ENCODE data around the gene ATXN7L1.
"Not testable (repeated sequence)": the region's sequence is repeated elsewhere in the genome, so short reads cannot be mapped to it uniquely, and the experiment has no call there.

Gene ATXN7L1

DNA sequence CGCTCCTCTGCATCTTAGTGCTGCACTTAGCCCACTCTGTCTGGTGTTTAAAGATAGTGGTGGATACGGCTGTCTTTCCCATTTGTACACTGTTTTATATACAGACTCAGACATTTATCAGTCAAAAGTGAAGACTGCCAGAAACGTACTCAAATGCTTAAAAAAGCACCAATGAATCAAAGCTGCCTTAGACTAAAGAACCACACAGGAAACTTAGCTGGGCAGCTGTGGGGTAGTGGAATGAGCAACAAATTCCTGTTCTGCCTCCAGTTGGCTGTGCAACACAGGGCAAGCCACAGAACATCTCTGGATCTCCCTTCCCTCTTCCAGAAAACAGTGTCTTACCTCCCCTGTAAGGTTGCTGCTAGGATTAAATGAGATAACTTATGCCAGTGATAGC, 76.0 kb downstream of the ATXN7L1 start:
- DNase-seq: peak; percentile 91

DNA sequence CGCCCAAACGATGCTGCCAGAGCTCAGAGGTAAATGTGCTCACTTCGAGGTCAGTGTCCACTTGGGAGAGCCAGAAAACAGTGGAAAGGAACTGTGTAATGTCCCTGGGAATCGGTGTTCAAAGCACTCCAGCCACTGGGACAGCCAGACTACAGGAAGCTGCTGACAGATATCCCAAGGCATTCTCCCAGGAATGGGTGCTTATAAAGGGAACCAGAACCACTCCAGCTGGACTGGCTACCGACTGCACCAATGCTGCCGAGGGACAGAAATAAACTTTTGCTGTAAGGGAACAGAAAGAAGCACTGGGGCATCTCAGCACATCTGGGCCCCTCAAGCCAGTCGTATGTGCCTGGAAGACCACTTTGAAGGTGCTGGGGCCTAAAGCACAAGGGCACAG, 76.7 kb downstream of the ATXN7L1 start:
- no peak for DNase-seq

DNA sequence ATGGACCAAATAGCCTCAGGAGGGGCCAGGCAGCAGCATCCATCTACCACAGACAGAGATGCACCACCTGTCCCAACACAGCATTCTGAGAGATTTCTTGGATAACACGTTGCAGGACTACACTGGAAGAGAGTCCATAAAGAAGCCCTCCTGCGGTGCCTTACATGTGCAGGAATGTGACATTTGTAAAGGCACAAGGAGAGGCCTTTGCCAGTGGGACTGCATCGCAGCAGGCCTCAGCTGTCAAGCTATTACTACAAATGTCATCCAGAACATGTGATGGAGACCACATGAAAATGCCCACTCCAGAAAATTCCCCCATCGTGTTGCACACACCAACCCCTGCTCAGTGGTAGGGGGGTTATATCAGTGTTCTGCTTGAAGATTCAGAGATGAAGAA, 77.4 kb downstream of the ATXN7L1 start:
- DNase-seq: no peak

DNA sequence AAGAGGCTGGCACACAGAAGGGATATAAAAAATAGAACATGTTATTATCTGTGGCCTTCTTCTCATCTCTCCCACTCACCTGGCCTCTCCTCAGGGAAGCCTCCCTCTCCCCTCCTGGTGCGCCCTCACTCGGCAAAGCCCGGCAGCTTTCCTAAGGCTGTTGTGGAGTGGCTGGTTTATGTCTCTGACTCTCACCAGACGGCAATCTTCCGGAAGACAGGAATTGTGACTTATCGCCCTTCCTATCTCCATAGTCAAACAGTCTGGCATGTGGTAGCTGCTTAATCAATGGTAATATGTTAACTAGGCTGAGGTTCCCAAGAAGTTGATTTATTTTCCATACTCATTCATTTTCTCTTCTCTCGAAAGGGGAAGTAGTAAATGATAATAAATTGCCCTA, 78.7 kb downstream of the ATXN7L1 start:
- DNase-seq: no peak

DNA sequence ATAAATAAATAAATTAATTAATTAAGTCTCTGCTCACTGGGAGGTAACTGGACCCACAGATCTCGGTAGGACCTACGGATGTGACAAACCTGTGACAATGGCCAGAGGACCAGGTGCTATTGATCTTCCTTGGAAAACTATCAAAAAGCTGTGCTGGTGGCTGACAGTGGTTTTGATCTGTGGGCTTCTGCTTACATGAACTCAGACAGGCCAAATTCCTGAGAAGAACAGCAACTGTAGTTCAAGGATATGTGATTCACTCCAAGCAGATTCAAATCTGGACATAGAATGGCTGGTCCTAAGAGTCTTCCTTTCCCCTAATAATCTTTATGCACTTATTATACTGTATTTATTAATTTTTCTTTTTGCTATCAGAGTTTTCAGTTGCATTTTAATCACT, 80.0 kb downstream of the ATXN7L1 start:
- DNase-seq: no peak

DNA sequence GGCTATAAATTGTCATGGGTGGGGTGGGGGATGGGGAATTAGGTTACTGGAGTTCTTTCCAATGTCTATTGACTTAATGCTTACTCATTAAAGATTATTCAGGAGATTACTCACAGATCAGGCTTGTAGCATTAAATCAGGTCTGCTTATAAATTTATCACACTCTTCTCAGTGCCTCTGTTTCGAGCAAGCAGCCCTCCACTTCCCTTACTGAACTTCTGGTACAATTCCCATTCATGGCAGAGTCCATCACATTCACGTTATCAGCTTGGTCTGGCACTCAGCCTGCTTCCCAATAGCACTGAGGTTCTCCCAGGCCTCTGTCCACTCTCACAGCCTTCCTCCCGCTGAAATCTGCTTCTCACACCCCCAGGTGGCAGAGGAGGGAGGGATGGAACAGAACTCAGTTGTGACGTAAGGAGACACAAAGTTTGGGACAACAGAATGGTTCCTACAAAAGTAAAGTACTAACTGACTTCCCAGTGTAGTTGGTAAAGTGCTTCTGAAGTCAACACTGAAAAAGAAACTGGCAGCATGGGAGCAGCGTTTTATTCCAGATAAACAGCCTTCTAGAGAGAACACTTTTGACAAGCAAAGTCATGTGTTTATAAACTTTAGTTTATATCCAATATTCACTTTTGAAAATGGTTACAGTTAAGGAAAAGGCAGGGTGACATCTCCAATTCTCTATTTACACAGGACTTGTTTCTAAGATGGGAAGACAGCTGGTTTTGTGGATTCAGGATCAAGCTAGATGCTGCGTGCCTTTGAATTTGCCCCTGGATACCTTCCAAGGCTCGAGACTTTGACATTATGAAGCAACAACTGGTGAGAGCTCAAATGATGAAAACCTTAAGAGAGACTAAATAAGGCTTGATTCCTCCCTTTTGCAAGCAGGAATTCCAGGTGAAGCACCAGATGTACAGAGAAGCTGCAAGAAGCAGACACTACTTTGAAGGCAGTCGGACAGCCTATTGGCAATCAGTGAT, 81.4 kb downstream of the ATXN7L1 start:
- no peak for DNase-seq

DNA sequence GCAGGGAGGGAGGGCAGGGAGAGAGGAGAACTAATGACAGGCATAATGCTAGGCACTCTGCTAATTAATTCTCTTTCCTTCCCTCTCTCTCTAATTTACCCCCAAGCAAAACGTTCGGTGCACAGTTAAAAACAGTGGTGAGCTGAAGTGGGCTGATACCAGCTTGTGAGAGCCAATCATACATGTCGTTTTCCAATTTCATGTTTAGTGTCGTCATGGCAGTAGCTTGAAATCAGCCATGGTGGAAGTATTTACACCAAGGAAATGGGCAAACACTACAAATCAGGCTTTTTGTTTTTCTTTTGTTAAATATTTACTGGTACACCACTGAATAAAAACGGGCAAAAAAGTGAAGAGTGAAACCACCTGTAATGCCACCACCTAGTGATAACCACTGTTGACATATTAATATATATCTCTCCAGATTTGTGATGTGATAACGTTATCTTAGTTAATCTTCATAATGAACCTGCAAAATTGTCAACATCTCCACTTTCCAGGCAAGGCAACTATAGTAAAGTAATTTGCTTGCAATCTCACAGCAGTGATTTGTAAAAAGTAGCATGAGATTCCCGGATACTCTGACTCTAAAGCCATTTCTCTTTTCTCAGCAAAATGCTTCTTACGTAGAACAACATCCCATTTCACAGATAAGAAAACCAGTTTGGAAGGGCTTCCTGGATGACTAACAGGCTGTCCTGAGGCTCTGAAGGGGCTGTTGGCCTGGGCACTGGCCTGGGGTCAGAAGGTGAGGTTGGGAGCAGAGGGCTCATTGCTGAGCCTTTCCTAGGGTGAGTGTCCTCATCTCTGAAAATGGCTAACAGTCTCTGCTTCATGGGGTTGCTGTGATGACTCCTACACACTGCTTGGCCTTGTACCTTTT, 83.7 kb downstream of the ATXN7L1 start:
- DNase-seq: no peak

DNA sequence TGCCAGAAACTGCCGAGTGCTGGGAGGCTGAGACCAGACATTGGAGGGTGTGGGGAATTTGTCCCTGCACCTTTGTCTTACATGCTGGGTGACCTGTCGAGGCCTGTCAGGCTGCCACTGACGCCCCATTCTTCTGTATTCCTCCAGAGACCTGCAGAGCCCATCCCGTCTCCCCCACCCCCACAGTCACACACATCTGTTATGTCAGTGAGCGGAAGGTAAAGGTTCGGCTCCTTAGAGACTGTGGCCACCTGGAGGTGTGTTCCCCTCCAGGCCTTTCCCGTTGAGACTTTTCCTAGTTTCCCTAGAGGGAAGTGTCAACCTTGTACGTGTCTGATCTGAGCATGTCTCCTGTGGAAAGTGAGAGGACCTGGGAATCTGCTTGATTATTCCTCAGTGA, 84.5 kb downstream of the ATXN7L1 start:
- DNase-seq: no peak

DNA sequence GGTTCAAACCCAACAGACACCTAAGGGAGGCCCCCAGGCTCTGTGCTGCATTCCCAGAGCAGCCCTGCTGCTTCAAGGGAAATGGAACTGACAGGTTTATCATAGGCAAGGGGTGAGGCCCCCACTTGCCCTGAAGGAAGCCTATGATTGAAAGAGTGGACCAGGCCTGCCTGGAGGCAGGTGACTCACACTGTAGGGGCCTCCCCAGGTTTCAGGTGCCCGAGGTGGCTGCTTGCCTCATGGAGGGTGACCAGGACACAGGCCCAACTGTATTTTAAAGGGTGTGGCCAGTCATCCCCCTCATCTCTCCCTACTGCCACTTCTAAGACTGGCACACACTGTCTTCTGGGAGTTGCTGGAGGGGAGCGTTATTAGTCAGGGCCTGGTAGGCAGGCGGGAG, 85.4 kb downstream of the ATXN7L1 start:
- DNase-seq: no peak

DNA sequence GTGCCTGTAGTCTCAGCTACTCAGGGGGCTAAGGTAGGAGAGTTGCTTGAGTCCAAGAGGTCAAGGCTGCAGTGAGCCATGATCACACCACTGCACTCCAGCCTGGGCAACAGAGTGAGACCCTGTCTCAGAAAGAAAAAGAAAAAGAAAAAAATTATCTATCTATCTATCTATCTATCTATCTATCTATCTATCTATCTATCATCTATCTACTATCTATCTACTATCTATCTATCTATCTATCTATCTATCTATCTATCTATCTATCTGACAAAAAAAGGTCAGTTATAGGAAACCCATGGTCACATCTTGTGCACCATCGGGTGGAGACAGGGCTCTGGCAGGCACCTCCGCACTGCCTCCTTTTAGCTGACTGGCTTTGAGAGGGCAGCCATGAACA, 85.9 kb downstream of the ATXN7L1 start:
- not testable (repeated sequence) for DNase-seq

DNA sequence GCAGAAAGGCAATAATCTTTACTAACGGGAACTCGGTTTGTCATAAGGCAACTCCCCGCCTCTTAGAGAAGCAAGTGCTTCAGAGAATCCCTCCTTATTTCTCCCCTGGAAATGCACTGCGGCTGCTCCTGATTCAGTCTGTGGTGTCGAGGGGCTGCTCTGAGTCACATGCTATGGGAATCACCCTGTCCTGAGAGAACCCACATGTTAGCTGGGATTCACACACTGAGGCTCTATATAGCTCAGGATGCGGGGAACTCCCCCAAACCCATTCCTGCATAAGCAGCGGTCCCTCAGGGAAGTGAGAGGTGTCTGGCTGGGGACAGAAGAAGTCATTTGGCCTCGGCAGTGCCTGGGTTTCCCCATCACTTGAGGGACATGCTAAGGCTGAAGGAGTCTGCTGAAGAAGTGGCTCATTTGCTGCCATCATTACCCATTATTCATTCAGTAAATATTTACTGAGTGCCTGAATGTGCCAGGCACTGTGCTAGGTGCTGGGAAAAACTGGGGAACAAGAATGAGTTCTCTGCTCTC, 87.5 kb downstream of the ATXN7L1 start:
- no peak for DNase-seq

DNA sequence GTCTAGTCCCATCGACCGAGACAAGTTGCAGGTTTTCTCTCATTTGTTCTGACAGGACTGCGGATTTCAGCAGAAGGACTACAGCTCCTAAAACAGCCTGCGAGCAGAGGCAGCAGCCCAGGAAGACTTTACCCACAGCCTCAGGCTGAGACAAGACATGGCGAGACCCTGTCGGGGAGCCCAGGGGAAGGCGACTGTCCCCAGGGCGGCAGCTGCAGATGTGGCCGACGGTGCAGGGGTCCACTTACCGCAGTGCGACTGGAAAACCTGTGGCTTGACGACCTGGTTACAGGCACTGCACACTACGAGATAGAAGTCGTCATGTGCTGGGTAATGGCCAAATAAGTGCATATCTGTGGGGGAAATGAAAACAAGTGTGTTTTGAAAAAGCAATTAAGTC, 88.0 kb downstream of the ATXN7L1 start:
- DNase-seq: no peak

DNA sequence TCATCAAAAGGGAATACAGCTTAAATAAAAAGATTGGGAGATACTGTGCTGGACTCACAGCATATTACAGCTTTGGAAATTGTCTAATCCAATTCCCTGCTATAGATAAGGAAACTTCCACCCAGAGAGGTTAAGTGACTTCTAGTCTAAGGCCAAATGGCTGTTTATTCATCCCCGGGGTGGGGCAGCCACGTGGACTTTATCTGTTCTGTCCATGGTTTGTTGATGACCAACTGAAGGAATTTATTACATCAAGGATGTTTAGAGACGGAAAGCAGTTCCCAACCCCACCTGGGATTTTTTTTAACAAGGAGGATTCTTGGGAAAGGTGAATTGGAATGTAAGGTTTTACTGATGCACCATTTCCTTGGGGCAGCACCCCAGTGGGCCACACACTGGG, 88.6 kb downstream of the ATXN7L1 start:
- no peak for DNase-seq

DNA sequence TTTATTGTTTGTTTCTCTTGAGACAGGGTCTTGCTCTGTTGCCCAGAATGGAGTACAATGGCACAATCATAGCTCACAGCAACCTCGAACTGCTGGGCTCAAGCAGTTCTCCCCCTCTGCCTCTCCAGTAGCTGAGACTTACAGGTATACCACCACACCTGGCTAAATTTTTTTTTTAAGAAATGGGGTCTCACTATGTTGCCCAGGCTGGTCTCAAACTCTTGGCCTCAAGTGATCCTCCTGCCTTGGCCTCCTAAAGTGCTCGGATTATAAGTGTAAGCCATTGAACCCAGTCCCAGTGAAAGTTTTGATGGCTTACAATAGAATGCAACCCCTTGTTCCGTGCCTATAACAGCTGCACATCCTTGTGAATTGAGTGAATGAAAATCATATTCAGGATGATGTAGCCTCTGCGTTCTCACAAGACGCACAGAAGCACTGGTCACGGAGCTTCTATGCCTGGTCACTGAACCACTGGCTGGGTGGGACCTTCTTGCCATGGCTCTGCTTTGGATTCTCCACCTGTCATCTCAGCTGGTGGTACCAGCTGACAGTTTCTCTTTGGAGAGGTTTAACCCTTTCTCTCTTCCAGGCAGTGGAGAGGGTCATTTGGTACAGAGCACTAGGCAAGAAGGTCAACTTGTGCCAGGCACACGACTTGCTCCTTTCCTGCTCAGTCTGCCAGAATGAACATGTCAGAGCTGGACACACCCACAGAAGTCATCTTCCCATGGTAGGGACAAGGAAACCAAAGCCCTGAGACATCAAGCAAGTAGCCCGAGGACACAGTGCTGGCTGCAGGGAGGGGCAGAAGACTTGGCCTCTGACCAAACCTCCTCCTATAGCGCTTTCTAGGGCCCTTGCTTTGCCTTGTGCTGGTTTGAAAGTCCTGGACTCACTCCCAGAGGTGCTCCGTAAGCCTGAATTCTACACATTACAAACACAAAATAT, 89.6 kb downstream of the ATXN7L1 start:
- DNase-seq: no peak

DNA sequence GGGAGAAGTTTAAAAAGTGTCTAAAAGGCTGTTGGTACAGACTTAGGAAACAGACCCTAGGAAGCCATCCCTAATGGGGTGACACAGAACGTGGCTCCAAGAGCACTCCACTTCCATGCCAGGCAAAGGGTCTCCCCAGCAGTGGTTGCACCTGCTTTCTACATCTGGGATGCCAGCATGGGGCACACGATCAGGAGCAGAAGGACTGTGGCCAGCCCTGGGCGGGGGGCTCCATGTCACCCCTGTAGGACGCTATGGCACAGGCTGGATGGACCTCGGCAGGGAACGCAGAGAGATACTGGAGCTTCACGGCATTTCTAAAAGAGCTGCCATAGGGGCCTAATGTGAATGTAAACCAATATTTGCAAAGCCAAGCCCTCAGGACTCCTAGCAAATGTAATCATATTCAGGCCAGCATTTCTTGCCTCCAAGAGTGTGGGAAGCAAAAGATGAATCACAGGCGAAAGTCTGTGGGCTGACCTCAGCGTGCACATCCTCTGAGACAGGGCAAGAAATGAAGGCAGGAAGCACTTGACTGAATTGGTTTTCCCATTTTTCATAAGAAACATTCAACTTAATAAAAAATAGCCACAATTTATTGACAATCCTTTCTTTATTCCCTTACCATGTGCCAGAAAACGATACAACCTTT, 93.9 kb downstream of the ATXN7L1 start:
- peak; percentile 73 for DNase-seq

DNA sequence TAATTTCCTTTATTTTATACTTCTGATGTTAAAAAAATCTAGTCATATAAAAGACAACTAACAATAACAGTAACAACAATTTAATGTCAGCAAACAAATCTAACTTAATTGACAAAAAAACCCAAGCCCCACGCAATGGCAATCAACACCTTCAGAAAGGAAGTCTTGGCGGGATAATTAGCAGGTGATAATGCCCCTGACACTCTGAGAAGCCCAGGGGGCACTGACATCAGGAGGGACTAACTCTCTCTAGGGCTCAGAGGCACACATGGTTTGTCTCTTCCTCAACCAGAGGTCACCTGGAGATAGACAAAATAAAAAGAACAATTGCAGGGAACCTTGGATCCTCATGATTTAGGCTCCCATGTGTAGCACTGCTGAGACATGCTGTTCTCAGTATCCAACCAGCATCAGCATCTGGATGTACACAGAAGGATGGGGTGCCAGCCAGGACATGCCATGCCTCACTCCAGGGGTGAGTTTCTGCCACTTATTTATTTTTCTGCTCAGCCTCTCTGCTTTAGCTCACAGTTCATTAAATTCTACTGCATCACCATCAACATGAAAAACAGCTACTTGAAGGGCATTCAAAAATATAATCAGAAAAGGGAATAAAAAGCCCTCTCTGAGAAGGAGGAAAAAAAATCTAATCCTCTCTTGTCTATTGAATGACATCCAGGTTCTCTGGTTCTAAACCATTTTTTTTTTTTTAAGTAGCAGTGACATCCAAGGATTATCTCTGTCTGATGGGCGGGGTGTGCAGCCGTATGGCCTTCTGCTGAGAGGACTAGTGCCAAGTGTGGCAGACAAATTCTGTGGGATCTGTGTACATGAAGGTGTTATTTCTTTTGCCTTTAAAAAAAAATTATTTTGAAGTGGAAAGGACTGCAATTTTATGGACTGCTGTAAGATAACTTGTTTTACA, 96.3 kb downstream of the ATXN7L1 start:
- no peak for DNase-seq

DNA sequence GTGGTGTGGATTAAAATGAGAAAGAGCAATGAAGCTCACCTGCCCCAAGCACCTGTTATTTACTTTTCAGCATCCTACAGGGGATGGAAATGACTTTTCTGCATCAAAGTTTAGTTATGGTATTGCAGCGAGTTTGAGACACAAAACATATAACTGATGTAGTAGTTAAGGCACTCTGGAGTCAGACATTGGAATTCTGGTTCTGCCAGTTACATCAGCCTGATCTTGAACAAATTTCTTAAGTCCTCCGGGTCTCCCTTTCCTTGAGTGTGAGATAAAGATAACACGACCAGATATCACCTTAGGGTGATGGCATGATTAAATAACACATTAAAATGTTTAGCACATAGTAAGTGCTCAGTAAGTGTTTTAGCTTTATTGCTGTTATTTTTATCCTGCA, 97.4 kb downstream of the ATXN7L1 start:
- no peak for DNase-seq

DNA sequence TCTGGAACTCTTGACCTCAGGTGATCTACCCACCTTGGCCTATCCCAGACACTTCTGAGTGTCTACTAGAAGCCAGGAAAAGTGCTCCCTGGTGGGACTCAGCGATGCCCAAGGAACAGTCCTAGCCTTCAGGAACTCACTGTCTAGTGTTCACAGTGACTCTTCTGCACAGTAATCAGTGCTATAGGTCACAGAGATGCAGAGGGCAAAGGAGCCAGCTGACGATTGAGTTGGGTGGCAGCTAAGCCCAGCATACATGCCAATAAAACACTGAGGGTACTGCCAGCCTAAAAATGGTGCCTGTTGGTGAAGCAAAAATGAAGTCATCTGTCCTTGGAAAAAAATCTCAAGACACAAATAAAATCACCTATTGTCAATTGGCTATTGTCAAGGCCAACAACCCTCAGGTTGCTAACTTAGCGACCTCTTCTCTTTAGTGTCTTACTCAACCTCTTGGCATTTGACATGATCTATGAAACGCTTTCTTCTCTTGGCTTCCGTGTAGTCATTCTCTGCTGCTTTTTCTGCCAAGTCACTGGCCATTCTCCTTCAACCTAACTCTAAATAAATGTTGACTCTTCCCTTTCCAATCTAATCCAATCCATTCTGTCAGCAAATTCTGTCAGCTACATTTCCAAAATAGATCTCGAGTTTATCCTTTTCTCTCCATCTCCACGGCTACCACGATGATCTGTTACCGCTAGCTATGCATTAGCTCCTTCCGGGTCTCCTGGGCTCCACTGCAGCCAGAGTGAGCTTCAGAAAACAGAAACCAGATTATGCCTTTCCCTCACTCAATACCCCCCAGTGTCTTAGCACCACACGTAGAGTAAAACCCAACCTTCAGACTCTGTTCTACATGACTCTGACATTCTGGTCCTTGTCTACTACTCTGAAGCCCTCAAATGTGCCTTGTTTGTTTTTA, 99.2 kb downstream of the ATXN7L1 start:
- no peak for DNase-seq

DNA sequence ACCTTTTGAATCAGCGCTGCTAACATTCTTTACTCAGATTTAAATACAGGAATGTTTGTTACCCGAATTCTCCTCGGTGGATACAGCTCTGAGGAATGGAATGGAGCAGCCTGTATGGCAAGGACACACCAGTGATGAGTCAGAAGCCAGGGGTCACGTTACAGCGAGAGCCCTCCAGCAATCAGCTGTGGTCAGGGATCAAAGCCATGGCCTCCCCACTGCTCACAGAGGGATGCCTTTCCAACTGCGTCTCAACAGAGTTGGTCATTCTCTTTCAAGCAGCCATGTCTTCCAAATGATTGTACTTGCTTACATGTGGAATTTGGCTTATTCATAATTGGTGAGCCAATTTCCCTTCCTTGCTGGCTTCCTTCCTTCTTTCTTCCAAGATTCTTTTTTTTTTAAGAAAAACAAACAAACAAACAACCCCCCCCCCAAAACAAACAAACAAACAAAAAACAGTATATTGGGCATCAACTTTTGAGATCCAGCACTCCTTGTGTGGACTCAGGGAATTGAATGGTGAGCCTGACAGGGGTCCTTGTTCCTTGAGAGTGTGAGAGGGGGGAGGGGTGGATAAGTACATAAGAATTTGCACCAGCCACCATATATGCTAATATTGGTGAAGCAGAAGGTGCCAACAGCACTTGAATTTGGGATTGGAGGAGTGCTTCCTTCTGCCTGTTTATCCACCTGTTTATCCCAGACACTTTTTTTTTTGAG, 100.2 kb downstream of the ATXN7L1 start:
- DNase-seq: no peak
